ENCODE results near the gene NDE1. TPM values are rescaled to one million over a fixed set of nuclear protein-coding genes. Genes with fewer than 3 reads are reported as not detected.

The NDE1 gene
- total and polyA plus RNA-seq, 4 donors = 2.5 to 17.3 (median 4.4) TPM

DNA sequence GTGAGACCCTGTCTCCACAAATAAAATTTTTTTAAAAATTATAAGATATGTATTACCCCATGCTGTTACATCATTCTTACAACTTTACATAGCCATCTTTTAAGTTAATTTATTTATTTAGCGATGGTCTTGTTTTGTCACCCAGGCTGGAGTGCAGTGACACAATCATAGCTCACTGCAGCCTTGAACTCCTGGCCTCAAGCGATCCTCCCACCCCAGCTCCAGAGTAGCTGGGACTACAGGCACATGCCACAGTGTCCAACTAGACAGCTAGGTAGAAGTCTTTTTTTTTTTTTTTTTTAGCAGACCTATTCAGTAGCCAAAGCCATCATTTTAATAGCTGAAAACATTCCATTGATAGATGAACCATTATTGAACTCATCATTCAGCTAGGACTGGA, 92.7 kb downstream of the NDE1 start:
- TF ChIP-seq, protein P1, sequence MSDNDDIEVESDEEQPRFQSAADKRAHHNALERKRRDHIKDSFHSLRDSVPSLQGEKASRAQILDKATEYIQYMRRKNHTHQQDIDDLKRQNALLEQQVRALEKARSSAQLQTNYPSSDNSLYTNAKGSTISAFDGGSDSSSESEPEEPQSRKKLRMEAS (IDR thresholded peaks at IDR 0.05) = no peak
- TF ChIP-seq NR2F2 (IDR thresholded peaks at IDR 0.05) (no peak), HNF4A (conservative IDR thresholded peaks at IDR 0.05) (no peak), JUND (IDR thresholded peaks at IDR 0.05) (no peak), HNF4G (IDR thresholded peaks at IDR 0.05) (no peak), FOXA2 (IDR thresholded peaks at IDR 0.05) (no peak), GABPA (IDR thresholded peaks at IDR 0.05 in 1 of 2, conservative IDR thresholded peaks at IDR 0.05 in 1 of 2) (no peak), YY1 (IDR thresholded peaks at IDR 0.05) (no peak), EGR1 (IDR thresholded peaks at IDR 0.05; ENCODE audit: low read depth in 2 of 2) (no peak), RXRA (IDR thresholded peaks at IDR 0.05) (no peak), SP1 (IDR thresholded peaks at IDR 0.05) (no peak)
- TF ChIP-seq, protein P2, sequence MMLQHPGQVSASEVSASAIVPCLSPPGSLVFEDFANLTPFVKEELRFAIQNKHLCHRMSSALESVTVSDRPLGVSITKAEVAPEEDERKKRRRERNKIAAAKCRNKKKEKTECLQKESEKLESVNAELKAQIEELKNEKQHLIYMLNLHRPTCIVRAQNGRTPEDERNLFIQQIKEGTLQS (IDR thresholded peaks at IDR 0.05) = no peak
- TF ChIP-seq, protein P3, sequence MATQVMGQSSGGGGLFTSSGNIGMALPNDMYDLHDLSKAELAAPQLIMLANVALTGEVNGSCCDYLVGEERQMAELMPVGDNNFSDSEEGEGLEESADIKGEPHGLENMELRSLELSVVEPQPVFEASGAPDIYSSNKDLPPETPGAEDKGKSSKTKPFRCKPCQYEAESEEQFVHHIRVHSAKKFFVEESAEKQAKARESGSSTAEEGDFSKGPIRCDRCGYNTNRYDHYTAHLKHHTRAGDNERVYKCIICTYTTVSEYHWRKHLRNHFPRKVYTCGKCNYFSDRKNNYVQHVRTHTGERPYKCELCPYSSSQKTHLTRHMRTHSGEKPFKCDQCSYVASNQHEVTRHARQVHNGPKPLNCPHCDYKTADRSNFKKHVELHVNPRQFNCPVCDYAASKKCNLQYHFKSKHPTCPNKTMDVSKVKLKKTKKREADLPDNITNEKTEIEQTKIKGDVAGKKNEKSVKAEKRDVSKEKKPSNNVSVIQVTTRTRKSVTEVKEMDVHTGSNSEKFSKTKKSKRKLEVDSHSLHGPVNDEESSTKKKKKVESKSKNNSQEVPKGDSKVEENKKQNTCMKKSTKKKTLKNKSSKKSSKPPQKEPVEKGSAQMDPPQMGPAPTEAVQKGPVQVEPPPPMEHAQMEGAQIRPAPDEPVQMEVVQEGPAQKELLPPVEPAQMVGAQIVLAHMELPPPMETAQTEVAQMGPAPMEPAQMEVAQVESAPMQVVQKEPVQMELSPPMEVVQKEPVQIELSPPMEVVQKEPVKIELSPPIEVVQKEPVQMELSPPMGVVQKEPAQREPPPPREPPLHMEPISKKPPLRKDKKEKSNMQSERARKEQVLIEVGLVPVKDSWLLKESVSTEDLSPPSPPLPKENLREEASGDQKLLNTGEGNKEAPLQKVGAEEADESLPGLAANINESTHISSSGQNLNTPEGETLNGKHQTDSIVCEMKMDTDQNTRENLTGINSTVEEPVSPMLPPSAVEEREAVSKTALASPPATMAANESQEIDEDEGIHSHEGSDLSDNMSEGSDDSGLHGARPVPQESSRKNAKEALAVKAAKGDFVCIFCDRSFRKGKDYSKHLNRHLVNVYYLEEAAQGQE (IDR thresholded peaks at IDR 0.05) = no peak
- TF ChIP-seq, protein P4, sequence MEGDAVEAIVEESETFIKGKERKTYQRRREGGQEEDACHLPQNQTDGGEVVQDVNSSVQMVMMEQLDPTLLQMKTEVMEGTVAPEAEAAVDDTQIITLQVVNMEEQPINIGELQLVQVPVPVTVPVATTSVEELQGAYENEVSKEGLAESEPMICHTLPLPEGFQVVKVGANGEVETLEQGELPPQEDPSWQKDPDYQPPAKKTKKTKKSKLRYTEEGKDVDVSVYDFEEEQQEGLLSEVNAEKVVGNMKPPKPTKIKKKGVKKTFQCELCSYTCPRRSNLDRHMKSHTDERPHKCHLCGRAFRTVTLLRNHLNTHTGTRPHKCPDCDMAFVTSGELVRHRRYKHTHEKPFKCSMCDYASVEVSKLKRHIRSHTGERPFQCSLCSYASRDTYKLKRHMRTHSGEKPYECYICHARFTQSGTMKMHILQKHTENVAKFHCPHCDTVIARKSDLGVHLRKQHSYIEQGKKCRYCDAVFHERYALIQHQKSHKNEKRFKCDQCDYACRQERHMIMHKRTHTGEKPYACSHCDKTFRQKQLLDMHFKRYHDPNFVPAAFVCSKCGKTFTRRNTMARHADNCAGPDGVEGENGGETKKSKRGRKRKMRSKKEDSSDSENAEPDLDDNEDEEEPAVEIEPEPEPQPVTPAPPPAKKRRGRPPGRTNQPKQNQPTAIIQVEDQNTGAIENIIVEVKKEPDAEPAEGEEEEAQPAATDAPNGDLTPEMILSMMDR (IDR thresholded peaks at IDR 0.05; ENCODE audit: low read depth, low read length, missing input control) = no peak
- no peaks in the 10 kb centered on the region for H3K36me3 ChIP-seq (ENCODE audit: control insufficient read depth in 4 of 4, insufficient read depth in 3 of 4, low read depth in 1 of 4, low read length in 3 of 4)
- 73% methylated on average over 2 of the region's 2 CpGs for WGBS

DNA sequence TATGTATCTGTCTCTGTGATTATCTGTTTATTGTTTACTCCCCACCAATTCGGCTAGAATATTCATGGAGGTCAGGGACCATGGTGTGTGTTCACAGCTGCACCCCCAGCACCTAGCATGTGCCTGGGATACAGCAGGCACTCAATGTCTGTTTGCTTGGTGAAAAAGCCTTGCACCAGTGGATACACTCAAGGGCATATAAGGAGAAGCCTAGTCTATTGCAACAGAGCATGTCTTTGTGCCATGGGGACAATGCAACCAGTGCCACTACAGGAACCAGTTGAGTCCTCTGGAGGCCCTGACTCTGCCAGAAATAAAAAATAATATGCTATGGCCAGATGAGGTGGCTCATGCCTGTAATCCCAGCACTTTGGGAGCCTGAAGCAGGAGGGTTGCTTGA, 93.6 kb downstream of the NDE1 start:
- Histone ChIP-seq H3K9ac (ENCODE audit: low read depth in 1 of 2, low read length in 2 of 2) (no peak overlapping the region), H3K27me3 (ENCODE audit: control insufficient read depth in 4 of 4, insufficient read depth in 4 of 4, low read length in 3 of 4) (no peaks in the 10 kb centered on the region), H3K4me3 (ENCODE audit: low read depth in 1 of 3, low read length in 3 of 3) (no peak overlapping the region), H3K36me3 (ENCODE audit: control insufficient read depth in 4 of 4, insufficient read depth in 3 of 4, low read depth in 1 of 4, low read length in 3 of 4) (no peaks in the 10 kb centered on the region), H3K27ac (ENCODE audit: low read depth in 1 of 2, low read length in 2 of 2) (no peak overlapping the region), H3K9me3 (ENCODE audit: control insufficient read depth in 4 of 4, low read length in 3 of 4) (peaks cover 0 to 2% (median 0%) of the 10 kb centered on the region in 4 donors), H3K4me1 (ENCODE audit: control insufficient read depth in 4 of 4, insufficient read depth in 4 of 4, low read length in 3 of 4) (no peaks in the 10 kb centered on the region)
- no peak for DNase-seq (ENCODE audit: low spot score)
- 86% methylated on average over 1 of the region's 1 CpG for WGBS
- TF ChIP-seq JUND (IDR thresholded peaks at IDR 0.05) (no peak), HNF4A (conservative IDR thresholded peaks at IDR 0.05) (no peak), NR2F2 (IDR thresholded peaks at IDR 0.05) (no peak), RXRA (IDR thresholded peaks at IDR 0.05) (no peak), EGR1 (IDR thresholded peaks at IDR 0.05; ENCODE audit: low read depth in 2 of 2) (no peak), FOXA2 (IDR thresholded peaks at IDR 0.05) (no peak), HNF4G (IDR thresholded peaks at IDR 0.05) (no peak), RAD21 (IDR thresholded peaks at IDR 0.05) (no peak)
- TF ChIP-seq, protein P3 (IDR thresholded peaks at IDR 0.05) = no peak
- TF ChIP-seq, protein P2 (IDR thresholded peaks at IDR 0.05) = no peak
- TF ChIP-seq, protein P4 (IDR thresholded peaks at IDR 0.05; ENCODE audit: low read depth, low read length, missing input control) = no peak
- TF ChIP-seq, protein P5, sequence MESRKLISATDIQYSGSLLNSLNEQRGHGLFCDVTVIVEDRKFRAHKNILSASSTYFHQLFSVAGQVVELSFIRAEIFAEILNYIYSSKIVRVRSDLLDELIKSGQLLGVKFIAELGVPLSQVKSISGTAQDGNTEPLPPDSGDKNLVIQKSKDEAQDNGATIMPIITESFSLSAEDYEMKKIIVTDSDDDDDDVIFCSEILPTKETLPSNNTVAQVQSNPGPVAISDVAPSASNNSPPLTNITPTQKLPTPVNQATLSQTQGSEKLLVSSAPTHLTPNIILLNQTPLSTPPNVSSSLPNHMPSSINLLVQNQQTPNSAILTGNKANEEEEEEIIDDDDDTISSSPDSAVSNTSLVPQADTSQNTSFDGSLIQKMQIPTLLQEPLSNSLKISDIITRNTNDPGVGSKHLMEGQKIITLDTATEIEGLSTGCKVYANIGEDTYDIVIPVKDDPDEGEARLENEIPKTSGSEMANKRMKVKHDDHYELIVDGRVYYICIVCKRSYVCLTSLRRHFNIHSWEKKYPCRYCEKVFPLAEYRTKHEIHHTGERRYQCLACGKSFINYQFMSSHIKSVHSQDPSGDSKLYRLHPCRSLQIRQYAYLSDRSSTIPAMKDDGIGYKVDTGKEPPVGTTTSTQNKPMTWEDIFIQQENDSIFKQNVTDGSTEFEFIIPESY (IDR thresholded peaks at IDR 0.05) = no peak
- TF ChIP-seq, protein P1 (IDR thresholded peaks at IDR 0.05) = no peak

More for the DNA sequence above, 92.7 kb downstream of the NDE1 start:
- Histone ChIP-seq H3K9me3 (ENCODE audit: control insufficient read depth in 4 of 4, low read length in 3 of 4) (peaks cover 0 to 2% (median 0%) of the 10 kb centered on the region in 4 donors), H3K27ac (ENCODE audit: low read depth in 1 of 2, low read length in 2 of 2) (no peak overlapping the region), H3K4me1 (ENCODE audit: control insufficient read depth in 4 of 4, insufficient read depth in 4 of 4, low read length in 3 of 4) (no peaks in the 10 kb centered on the region), H3K4me3 (ENCODE audit: low read depth in 1 of 3, low read length in 3 of 3) (no peak overlapping the region), H3K27me3 (ENCODE audit: control insufficient read depth in 4 of 4, insufficient read depth in 4 of 4, low read length in 3 of 4) (no peaks in the 10 kb centered on the region), H3K9ac (ENCODE audit: low read depth in 1 of 2, low read length in 2 of 2) (no peak overlapping the region)
- DNase-seq (ENCODE audit: low spot score) = no peak

All from liver (tissue), 9 donors.